SK-N-SH treated with all-trans-retinoic acid at 6 μM for 48 hours (cell line): ENCODE data around the gene COMMD4.

Source experiments
- ATAC-seq: fragments of 200-7000 bp; cut with Tn5 transposase; 3 replicates; pipeline ENCODE4 v1.9.1; 2020; ENCODE audit warnings: mild to moderate bottlenecking, moderate library complexity
- ARNTL ChIP-seq: fragments of 450-650 bp; formaldehyde crosslinking; IDR thresholded peaks from 2 replicates; pipeline ENCODE4 v1.5.0; 2020; ENCODE audit warnings: low read depth, mild to moderate bottlenecking, moderate library complexity, borderline replicate concordance
- CREB5 ChIP-seq: fragments of 250-450 bp; sonication (Bioruptor Pico); IDR thresholded peaks from 2 replicates; pipeline ENCODE4 v1.5.1; 2020; ENCODE audit warnings: low read depth, mild to moderate bottlenecking, moderate library complexity
- CSDC2 ChIP-seq: fragments of 250-450 bp; sonication (Bioruptor Pico); IDR thresholded peaks from 2 replicates; pipeline ENCODE4 v1.5.0; 2020; ENCODE audit warnings: mild to moderate bottlenecking, moderate library complexity
- CSRNP3 ChIP-seq: fragments of 250-450 bp; sonication (Bioruptor Pico); IDR thresholded peaks from 2 replicates; pipeline ENCODE4 v1.5.1; 2021; ENCODE audit warnings: mild to moderate bottlenecking, moderate library complexity
- ESRRG ChIP-seq: fragments of 250-450 bp; sonication (Bioruptor Pico); IDR thresholded peaks from 2 replicates; pipeline ENCODE4 v1.6.1; 2021; ENCODE audit warnings: mild to moderate bottlenecking
- GLIS3 ChIP-seq: fragments of 250-450 bp; sonication (Bioruptor Pico); IDR thresholded peaks from 2 replicates; pipeline ENCODE4 v1.5.0; 2020; ENCODE audit warnings: mild to moderate bottlenecking, moderate library complexity
- ISL1 ChIP-seq: fragments of 250-450 bp; sonication (Bioruptor Pico); IDR thresholded peaks from 2 replicates; pipeline ENCODE4 v2.1.2; 2022; ENCODE audit warnings: mild to moderate bottlenecking, moderate library complexity
- OSR1 ChIP-seq: fragments of 250-450 bp; sonication (Bioruptor Pico); IDR thresholded peaks from 2 replicates; pipeline ENCODE4 v1.8.0; 2022; ENCODE audit warnings: moderate library complexity, mild to moderate bottlenecking, inconsistent platforms
- PATZ1 ChIP-seq: fragments of 250-450 bp; sonication (Bioruptor Pico); IDR thresholded peaks from 2 replicates; pipeline ENCODE4 v1.8.0; 2020; ENCODE audit warnings: mild to moderate bottlenecking, moderate library complexity, borderline replicate concordance
- POU6F1 ChIP-seq: fragments of 250-450 bp; sonication (Bioruptor Pico); IDR thresholded peaks from 2 replicates; pipeline ENCODE4 v1.8.0; 2021; ENCODE audit warnings: low read depth, mild to moderate bottlenecking, moderate library complexity, borderline replicate concordance
- PPARA ChIP-seq: fragments of 250-450 bp; sonication (Bioruptor Pico); IDR thresholded peaks from 2 replicates; pipeline ENCODE4 v1.5.0; 2020; ENCODE audit warnings: mild to moderate bottlenecking, borderline replicate concordance
- RARB ChIP-seq: fragments of 250-450 bp; sonication (Bioruptor Pico); IDR thresholded peaks from 2 replicates; pipeline ENCODE4 v1.8.0; 2021; ENCODE audit warnings: mild to moderate bottlenecking, moderate library complexity
- TCF4 ChIP-seq: fragments of 250-450 bp; sonication (Bioruptor Pico); IDR thresholded peaks from 2 replicates; pipeline ENCODE4 v1.8.0; 2021; ENCODE audit warnings: mild to moderate bottlenecking, moderate library complexity, borderline replicate concordance
- TOX ChIP-seq: fragments of 250-450 bp; sonication (Bioruptor Pico); IDR thresholded peaks from 2 replicates; pipeline ENCODE4 v1.8.0; 2021; ENCODE audit warnings: mild to moderate bottlenecking, moderate library complexity, borderline replicate concordance
- ZC3H10 ChIP-seq: fragments of 250-450 bp; sonication (Bioruptor Pico); IDR thresholded peaks from 2 replicates; pipeline ENCODE4 v1.5.1; 2021; ENCODE audit warnings: mild to moderate bottlenecking, moderate library complexity
- ZFP3 ChIP-seq: fragments of 250-450 bp; sonication (Bioruptor Pico); IDR thresholded peaks from 2 replicates; pipeline ENCODE4 v1.5.0; 2020; ENCODE audit warnings: mild to moderate bottlenecking, moderate library complexity
- ZFP30 ChIP-seq: fragments of 450-650 bp; formaldehyde crosslinking; IDR thresholded peaks from 2 replicates; pipeline ENCODE4 v1.5.0; 2022; ENCODE audit warnings: mild to moderate bottlenecking, moderate library complexity
- ZNF565 ChIP-seq: fragments of 450-650 bp; formaldehyde crosslinking; conservative IDR thresholded peaks from 2 replicates; pipeline ENCODE4 v1.5.0; 2020; ENCODE audit warnings: low read depth, mild to moderate bottlenecking, moderate library complexity
- ZNF70 ChIP-seq: fragments of 450-650 bp; formaldehyde crosslinking; IDR thresholded peaks from 2 replicates; pipeline ENCODE4 v1.5.0; 2020; ENCODE audit warnings: mild to moderate bottlenecking, moderate library complexity
- TF ChIP-seq, protein P1 (sequence below): fragments of 250-450 bp; sonication (Bioruptor Pico); IDR thresholded peaks from 2 replicates; pipeline ENCODE4 v1.5.0; 2020; ENCODE audit warnings: mild to moderate bottlenecking, moderate library complexity

COMMD4 gene

GRCh38 chr15:75321711-75322110 lies 14.2 kb upstream of the COMMD4 start:
- no peak for ATAC-seq
- no peak for TF ChIP-seq TCF4 (CRISPR knock-in tag)

- ATAC-seq, result no peak
- TF ChIP-seq ZNF565 (CRISPR knock-in tag) (no peak), GLIS3 (no peak), ESRRG (no peak), RARB (CRISPR knock-in tag) (no peak), PPARA (CRISPR knock-in tag) (no peak), ZFP30 (CRISPR knock-in tag) (no peak), ZFP3 (CRISPR knock-in tag) (no peak), POU6F1 (CRISPR knock-in tag) (no peak), CREB5 (no peak), ARNTL (CRISPR knock-in tag) (no peak), PATZ1 (CRISPR knock-in tag) (no peak), ZC3H10 (no peak), CSRNP3 (CRISPR knock-in tag) (no peak), ZNF70 (no peak), ISL1 (CRISPR knock-in tag) (no peak)
These were observed 9.9 kb upstream of the COMMD4 start for GRCh38 chr15:75325922-75326321.

DNA sequence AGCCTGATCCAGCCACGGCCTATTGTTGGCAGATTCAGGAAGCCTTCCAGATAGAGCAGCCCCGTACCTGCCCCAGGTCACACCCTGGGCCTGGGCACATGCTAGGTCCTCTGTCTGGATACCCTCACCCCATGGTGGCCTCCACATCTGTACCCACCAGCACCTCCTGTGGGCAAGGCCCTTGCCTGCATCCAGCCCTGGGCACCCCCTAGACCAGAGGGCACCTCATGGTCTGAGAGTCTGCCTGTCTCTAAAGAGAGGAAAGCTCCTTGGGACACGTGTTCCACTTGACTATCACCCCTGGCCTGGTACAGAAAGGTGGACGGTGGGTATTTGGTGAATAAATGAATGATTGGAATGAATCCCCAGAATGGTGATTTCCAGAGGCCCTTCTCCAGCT lies 8.9 kb upstream of the COMMD4 start:
- ATAC-seq, result no peak
- no peak for TF ChIP-seq ZC3H10
- TF ChIP-seq POU6F1 (CRISPR knock-in tag), result no peak
- no peak for TF ChIP-seq PPARA (CRISPR knock-in tag)
- no peak for TF ChIP-seq CSDC2
- no peak for TF ChIP-seq PATZ1 (CRISPR knock-in tag)
- no peak for TF ChIP-seq TOX (CRISPR knock-in tag)
- TF ChIP-seq ESRRG, result no peak

GRCh38 chr15:75327491-75327890 lies 8.4 kb upstream of the COMMD4 start:
- no peak for ATAC-seq
- TF ChIP-seq CSDC2 (no peak), ZNF70 (no peak), RARB (CRISPR knock-in tag) (no peak), CREB5 (no peak), TOX (CRISPR knock-in tag) (no peak), TCF4 (CRISPR knock-in tag) (no peak), OSR1 (CRISPR knock-in tag) (no peak), POU6F1 (CRISPR knock-in tag) (no peak), PPARA (CRISPR knock-in tag) (no peak)
- TF ChIP-seq, protein P1, sequence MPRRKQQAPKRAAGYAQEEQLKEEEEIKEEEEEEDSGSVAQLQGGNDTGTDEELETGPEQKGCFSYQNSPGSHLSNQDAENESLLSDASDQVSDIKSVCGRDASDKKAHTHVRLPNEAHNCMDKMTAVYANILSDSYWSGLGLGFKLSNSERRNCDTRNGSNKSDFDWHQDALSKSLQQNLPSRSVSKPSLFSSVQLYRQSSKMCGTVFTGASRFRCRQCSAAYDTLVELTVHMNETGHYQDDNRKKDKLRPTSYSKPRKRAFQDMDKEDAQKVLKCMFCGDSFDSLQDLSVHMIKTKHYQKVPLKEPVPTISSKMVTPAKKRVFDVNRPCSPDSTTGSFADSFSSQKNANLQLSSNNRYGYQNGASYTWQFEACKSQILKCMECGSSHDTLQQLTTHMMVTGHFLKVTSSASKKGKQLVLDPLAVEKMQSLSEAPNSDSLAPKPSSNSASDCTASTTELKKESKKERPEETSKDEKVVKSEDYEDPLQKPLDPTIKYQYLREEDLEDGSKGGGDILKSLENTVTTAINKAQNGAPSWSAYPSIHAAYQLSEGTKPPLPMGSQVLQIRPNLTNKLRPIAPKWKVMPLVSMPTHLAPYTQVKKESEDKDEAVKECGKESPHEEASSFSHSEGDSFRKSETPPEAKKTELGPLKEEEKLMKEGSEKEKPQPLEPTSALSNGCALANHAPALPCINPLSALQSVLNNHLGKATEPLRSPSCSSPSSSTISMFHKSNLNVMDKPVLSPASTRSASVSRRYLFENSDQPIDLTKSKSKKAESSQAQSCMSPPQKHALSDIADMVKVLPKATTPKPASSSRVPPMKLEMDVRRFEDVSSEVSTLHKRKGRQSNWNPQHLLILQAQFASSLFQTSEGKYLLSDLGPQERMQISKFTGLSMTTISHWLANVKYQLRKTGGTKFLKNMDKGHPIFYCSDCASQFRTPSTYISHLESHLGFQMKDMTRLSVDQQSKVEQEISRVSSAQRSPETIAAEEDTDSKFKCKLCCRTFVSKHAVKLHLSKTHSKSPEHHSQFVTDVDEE (CRISPR knock-in tag), result no peak
